22Rv1 (cell line): ENCODE data around the gene ELOVL5.

ENCODE experiments used
- ZFX ChIP-seq: fragments of 450-650 bp; IDR thresholded peaks from 2 replicates; pipeline ENCODE4 v1.6.1; 2017; ENCODE audit warnings: antibody characterized with exemption, borderline replicate concordance
- TF ChIP-seq, protein P1 (sequence below): fragments of 450-650 bp; IDR thresholded peaks from 2 replicates; pipeline ENCODE4 v1.5.1; 2017; ENCODE audit warnings: mild to moderate bottlenecking

DNA sequence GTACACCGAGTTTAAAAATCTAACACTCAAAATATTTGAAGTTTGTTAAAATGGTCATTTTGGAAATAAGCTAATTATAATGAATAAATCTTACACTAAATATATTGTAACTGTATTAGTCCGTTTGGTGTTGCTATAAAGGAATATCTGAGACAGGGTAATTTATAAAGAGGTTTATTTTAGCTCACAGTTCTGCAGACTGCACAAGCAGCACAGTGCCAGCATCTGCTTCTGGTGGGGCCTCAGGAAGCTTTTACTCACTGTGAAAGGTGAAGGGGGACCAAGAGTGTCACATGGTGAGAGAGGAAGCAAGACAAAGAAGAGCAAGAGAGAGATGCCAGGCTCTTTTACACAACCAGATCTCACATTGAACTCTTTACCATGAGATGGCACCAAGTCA is 17.1 kb downstream of the ELOVL5 start:
- TF ChIP-seq ZFX: no peak
- TF ChIP-seq, protein P1, sequence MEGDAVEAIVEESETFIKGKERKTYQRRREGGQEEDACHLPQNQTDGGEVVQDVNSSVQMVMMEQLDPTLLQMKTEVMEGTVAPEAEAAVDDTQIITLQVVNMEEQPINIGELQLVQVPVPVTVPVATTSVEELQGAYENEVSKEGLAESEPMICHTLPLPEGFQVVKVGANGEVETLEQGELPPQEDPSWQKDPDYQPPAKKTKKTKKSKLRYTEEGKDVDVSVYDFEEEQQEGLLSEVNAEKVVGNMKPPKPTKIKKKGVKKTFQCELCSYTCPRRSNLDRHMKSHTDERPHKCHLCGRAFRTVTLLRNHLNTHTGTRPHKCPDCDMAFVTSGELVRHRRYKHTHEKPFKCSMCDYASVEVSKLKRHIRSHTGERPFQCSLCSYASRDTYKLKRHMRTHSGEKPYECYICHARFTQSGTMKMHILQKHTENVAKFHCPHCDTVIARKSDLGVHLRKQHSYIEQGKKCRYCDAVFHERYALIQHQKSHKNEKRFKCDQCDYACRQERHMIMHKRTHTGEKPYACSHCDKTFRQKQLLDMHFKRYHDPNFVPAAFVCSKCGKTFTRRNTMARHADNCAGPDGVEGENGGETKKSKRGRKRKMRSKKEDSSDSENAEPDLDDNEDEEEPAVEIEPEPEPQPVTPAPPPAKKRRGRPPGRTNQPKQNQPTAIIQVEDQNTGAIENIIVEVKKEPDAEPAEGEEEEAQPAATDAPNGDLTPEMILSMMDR: no peak
